GM12892 (cell line): ENCODE results near the gene PSMA6.

Experiments used
- POLR2A ChIP-seq: IDR thresholded peaks from 2 replicates; pipeline ENCODE4 v1.6.1; 2011; ENCODE audit warnings: low read depth, low read length, control low read depth
- POLR2AphosphoS5 ChIP-seq: IDR thresholded peaks from 2 replicates; pipeline ENCODE4 v1.6.1; 2011; ENCODE audit warnings: low read depth, low read length, control low read depth

GRCh38 chr14:35342489-35343010 is 50.4 kb downstream of the PSMA6 start:
- TF ChIP-seq POLR2AphosphoS5, result no peak
- TF ChIP-seq POLR2A, result no peak
